PC-3 (cell line): Measurements from ENCODE around the gene MINDY4B.

Experiments used
- EZH2 ChIP-seq: fragments of 300-600 bp; sonication (generic); IDR thresholded peaks from one replicate; pipeline ENCODE4 v1.6.1; 2017; ENCODE audit warnings: antibody characterized with exemption, mild to moderate bottlenecking, low read length; ENCODE audit not compliant: unreplicated experiment
- EZH2phosphoT487 ChIP-seq: fragments of 300-600 bp; sonication (generic); IDR thresholded peaks from 2 replicates; pipeline ENCODE4 v1.6.1; 2018; ENCODE audit warnings: mild to moderate bottlenecking, antibody characterized with exemption, low read length, borderline replicate concordance
- TF ChIP-seq, protein P1 (sequence below): fragments of 300-600 bp; sonication (generic); conservative IDR thresholded peaks from 2 replicates; pipeline ENCODE4 v1.5.1; 2017; ENCODE audit warnings: antibody characterized with exemption, low read depth, mild to moderate bottlenecking, low read length

DNA sequence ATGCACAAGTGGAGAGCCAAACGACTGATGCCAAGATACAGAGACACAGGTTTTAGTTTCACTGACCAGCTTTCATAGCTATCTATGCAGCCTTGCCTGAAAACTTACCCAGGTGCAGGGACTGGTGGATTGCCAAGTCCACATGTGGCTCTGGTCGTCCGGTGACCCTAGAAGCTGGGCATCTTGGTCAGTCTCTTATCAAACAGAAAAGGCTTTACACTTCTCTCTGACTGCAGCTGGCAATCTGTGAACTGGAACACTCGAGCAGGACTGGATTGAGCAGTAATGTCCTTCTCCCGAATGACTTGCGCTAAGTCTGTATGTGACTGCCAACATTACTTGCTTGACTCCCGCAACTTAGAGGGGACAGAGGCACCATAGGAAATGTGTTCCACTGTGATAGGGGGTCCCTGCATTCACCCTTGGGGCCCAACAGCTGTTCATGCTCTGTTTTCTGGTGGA is 79.3 kb downstream of the MINDY4B start:
- TF ChIP-seq, protein P1, sequence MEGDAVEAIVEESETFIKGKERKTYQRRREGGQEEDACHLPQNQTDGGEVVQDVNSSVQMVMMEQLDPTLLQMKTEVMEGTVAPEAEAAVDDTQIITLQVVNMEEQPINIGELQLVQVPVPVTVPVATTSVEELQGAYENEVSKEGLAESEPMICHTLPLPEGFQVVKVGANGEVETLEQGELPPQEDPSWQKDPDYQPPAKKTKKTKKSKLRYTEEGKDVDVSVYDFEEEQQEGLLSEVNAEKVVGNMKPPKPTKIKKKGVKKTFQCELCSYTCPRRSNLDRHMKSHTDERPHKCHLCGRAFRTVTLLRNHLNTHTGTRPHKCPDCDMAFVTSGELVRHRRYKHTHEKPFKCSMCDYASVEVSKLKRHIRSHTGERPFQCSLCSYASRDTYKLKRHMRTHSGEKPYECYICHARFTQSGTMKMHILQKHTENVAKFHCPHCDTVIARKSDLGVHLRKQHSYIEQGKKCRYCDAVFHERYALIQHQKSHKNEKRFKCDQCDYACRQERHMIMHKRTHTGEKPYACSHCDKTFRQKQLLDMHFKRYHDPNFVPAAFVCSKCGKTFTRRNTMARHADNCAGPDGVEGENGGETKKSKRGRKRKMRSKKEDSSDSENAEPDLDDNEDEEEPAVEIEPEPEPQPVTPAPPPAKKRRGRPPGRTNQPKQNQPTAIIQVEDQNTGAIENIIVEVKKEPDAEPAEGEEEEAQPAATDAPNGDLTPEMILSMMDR = no peak
- no peak for TF ChIP-seq EZH2phosphoT487
- TF ChIP-seq EZH2 = no peak
